ENCODE data around the gene ZSWIM5. TPM values are rescaled to one million over a fixed set of nuclear protein-coding genes. Genes with fewer than 3 reads are reported as not detected.

The ZSWIM5 gene
- total RNA-seq, 1 donor from 2014 or later: 4.1 TPM

DNA sequence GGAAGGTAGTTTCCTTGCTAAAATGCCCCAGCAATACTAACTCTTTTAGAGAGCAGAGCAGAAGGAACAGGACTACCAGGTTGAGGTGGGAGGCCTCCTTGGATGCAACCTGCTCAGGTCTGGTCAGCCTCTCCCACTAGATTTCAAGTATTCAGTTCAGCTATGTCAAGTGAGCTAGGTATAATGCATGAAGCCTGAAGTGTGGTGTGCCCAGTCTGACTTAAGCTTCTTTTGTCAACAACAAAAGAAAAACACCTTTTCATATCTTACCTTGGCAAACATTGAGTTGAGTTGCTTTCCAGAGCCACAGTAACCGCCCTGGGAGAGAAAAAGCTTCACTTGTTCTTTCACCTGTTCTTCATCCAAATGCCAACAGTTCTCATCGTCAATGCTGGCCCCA is 146.6 kb downstream of the ZSWIM5 start:
- DNase-seq (no peak), ATAC-seq (peak; percentile 78)
- no peaks in the 10 kb centered on the region for H3K4me1 ChIP-seq

DNA sequence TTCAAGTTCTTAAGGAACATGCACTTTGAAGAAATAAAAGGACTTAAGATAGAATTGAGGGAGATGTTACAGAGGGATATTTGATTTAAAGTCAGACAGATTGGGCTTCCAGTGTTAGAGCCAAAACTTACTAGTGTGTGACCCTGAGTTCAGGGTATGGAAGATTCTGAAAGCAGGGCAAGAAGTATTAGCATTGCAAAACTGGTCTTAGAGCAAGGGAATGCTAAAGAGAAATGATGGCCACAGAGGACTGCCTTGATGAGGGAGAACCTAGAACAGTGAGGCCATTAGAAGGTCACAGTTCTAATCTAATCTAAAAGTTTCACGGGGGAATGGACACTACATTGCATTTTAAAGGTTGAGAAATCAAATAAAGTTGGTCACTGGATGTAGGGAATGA is 148.9 kb downstream of the ZSWIM5 start:
- no peaks in the 10 kb centered on the region for H3K4me1 ChIP-seq
- TF ChIP-seq, protein P1, sequence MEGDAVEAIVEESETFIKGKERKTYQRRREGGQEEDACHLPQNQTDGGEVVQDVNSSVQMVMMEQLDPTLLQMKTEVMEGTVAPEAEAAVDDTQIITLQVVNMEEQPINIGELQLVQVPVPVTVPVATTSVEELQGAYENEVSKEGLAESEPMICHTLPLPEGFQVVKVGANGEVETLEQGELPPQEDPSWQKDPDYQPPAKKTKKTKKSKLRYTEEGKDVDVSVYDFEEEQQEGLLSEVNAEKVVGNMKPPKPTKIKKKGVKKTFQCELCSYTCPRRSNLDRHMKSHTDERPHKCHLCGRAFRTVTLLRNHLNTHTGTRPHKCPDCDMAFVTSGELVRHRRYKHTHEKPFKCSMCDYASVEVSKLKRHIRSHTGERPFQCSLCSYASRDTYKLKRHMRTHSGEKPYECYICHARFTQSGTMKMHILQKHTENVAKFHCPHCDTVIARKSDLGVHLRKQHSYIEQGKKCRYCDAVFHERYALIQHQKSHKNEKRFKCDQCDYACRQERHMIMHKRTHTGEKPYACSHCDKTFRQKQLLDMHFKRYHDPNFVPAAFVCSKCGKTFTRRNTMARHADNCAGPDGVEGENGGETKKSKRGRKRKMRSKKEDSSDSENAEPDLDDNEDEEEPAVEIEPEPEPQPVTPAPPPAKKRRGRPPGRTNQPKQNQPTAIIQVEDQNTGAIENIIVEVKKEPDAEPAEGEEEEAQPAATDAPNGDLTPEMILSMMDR (IDR thresholded peaks at IDR 0.05): no peak
- H3K4me3 ChIP-seq: no peak overlapping the region
- H3K27ac ChIP-seq: no peak overlapping the region
- intact Hi-C loops (cut with DNase I): no loop called here
- no peak for DNase-seq
- H3K9me3 ChIP-seq: no peaks in the 10 kb centered on the region
- no peaks in the 10 kb centered on the region for H3K27me3 ChIP-seq
- no peaks in the 10 kb centered on the region for H3K36me3 ChIP-seq
- ATAC-seq: no peak

More for the DNA sequence above, 146.6 kb downstream of the ZSWIM5 start:
- Histone ChIP-seq H3K9me3 (no peaks in the 10 kb centered on the region), H3K27me3 (no peaks in the 10 kb centered on the region), H3K27ac (no peak overlapping the region), H3K4me3 (no peak overlapping the region), H3K36me3 (no peaks in the 10 kb centered on the region)
- TF ChIP-seq, protein P1 (IDR thresholded peaks at IDR 0.05): no peak
- intact Hi-C loops (cut with DNase I): no loop called here

DNA sequence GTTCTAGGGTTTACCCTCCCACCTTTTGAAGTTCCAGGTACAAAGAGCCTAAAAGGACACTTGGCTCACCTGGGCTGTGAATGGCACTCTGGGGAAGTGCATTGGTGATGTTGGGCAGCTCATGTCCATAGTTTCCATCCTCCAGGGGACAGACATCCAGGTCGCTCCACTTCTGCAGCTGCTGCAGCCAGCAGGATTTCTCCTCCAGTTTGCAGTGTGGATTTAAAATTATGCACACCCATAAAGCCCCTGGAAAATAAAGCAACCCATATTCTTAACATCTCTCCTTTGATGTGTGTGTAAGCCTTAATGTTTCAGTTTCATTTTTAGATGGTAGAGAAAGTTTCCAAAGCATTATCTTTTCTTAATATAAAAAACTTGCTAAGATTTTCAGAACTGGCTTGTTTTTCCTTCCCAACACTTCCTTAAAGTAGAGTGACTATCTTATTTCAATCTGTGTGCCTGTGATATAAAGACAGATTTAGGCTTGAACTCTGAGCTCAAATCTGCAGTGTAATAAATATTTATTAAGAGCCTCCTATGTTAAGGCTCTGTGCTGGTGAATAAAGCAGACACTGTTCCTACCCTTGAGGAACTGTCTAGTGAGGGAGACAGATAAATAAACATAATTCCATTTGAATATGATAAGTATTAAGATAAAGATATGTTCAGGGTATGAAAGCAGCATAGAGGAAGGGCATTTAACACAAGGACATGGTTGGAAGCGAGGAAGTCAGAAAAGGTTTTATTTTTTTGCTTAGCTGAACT is 155.2 kb downstream of the ZSWIM5 start:
- no peak for ATAC-seq
- intact Hi-C loops (cut with DNase I): no loop called here

DNA sequence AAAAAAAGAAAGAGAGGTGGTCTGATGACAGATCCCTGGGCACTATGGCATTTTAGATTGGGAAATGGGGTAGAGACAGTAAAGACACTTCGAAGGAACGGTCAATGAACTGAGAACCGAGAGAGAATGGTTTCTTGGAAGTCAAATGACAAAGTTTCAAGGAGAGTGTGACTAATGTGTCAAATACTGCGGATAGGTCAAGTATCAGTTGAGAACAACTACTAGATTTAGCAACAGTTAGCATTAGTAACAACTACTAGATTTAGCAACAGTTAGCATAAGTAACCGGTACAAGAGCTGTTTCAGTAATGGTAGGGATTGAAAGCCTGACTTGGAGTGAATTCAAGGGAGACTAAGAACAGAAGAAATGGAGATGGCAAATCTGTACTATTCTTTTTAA is 159.4 kb downstream of the ZSWIM5 start:
- DNase-seq (no peak), ATAC-seq (peak; percentile 50)
- peaks cover 6% of the 10 kb centered on the region for H3K4me1 ChIP-seq
- H3K36me3 ChIP-seq: no peaks in the 10 kb centered on the region
- no peaks in the 10 kb centered on the region for H3K27me3 ChIP-seq
- H3K4me3 ChIP-seq: no peak overlapping the region
- no peak overlapping the region for H3K27ac ChIP-seq
- TF ChIP-seq, protein P1 (IDR thresholded peaks at IDR 0.05): no peak
- H3K9me3 ChIP-seq: no peaks in the 10 kb centered on the region
- intact Hi-C loops (cut with DNase I): no loop called here

More for the DNA sequence above, 155.2 kb downstream of the ZSWIM5 start:
- Histone ChIP-seq H3K9me3 (no peaks in the 10 kb centered on the region), H3K27me3 (no peaks in the 10 kb centered on the region), H3K36me3 (no peaks in the 10 kb centered on the region), H3K4me3 (no peak overlapping the region), H3K4me1 (peaks cover 6% of the 10 kb centered on the region), H3K27ac (no peak overlapping the region)
- DNase-seq: no peak
- TF ChIP-seq, protein P1 (IDR thresholded peaks at IDR 0.05): no peak

DNA sequence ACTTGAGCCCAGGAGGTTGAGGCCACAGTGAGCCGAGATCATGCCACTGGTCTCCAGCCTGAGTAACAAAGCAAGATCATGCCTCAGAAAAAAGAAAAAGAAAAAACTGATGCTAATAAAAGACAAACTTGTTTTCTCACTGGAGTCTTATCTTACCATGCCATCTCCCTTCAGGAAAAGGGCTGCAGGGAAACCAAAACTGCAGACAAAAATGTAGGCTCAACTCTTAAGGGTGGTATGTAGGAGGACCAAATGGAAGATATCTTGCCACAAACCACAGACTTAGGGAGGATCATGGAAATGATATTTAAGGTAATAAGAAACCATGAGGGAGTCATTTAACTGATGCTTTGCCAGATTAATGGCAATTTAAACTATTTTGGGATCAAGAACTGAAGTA is 161.5 kb downstream of the ZSWIM5 start:
- H3K9me3 ChIP-seq: no peaks in the 10 kb centered on the region
- TF ChIP-seq, protein P1 (IDR thresholded peaks at IDR 0.05): no peak
- H3K4me1 ChIP-seq: no peaks in the 10 kb centered on the region
- no peaks in the 10 kb centered on the region for H3K27me3 ChIP-seq
- H3K36me3 ChIP-seq: no peaks in the 10 kb centered on the region
- ATAC-seq: no peak
- no peak for DNase-seq
- no peak overlapping the region for H3K4me3 ChIP-seq
- intact Hi-C loops (cut with DNase I): no loop called here
- no peak overlapping the region for H3K27ac ChIP-seq

Data from upper lobe of right lung (tissue), 1 donor.